ENCODE data around the gene SEMA4A.
"Not testable (repeated sequence)": the region's sequence is repeated elsewhere in the genome, so short reads cannot be mapped to it uniquely, and the experiment has no call there.

SEMA4A gene

DNA sequence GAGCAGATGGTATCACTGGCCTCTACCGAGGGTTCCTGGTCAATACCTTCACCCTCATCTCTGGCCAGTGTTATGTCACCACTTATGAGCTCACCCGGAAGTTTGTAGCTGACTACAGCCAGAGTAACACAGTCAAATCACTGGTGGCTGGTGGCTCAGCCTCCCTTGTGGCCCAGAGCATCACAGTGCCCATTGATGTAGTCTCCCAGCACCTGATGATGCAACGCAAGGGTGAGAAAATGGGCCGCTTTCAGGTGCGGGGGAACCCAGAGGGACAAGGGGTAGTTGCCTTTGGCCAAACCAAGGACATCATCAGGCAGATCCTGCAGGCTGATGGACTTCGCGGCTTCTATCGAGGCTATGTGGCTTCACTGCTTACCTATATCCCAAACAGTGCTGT lies 46.7 kb downstream of the SEMA4A start:
- H3K4me1 ChIP-seq (ENCODE audit: insufficient read depth, low read length), result peaks cover 9% of the 10 kb centered on the region; the same call in 1 of the 2 replicates
- H3K36me3 ChIP-seq (ENCODE audit: insufficient read depth, low read length), result peaks cover 22% of the 10 kb centered on the region; the same call in 1 of the 2 replicates
- no peaks in the 10 kb centered on the region for H3K9me3 ChIP-seq (ENCODE audit: control insufficient read depth, insufficient read depth, low read length)
- no peak overlapping the region for H3K9ac ChIP-seq (ENCODE audit: low read depth, low read length)

- Histone ChIP-seq H3K4me1 (ENCODE audit: insufficient read depth, low read length) (0 out of 2 replicates have a peak, but pooled peaks cover 4% of the 10 kb centered on the region), H3K9me3 (ENCODE audit: control insufficient read depth, insufficient read depth, low read length) (no peaks in the 10 kb centered on the region), H3K36me3 (ENCODE audit: insufficient read depth, low read length) (peaks cover 25% of the 10 kb centered on the region; the same call in 1 of the 2 replicates), H3K9ac (ENCODE audit: low read depth, low read length) (no peak overlapping the region)
These were observed 49.9 kb downstream of the SEMA4A start for GRCh38 chr1:156203331-156203730.

GRCh38 chr1:156204686-156205085 lies 51.3 kb downstream of the SEMA4A start:
- Histone ChIP-seq H3K9ac (ENCODE audit: low read depth, low read length) (no peak overlapping the region), H3K4me1 (ENCODE audit: insufficient read depth, low read length) (peaks cover 4% of the 10 kb centered on the region; the same call in 1 of the 2 replicates), H3K36me3 (ENCODE audit: insufficient read depth, low read length) (peaks cover 28% of the 10 kb centered on the region; the same call in 1 of the 2 replicates), H3K9me3 (ENCODE audit: control insufficient read depth, insufficient read depth, low read length) (no peaks in the 10 kb centered on the region)

- H3K9me3 ChIP-seq (ENCODE audit: control insufficient read depth, insufficient read depth, low read length), result no peaks in the 10 kb centered on the region
- peaks cover 8% of the 10 kb centered on the region for H3K4me1 ChIP-seq (ENCODE audit: insufficient read depth, low read length)
- H3K36me3 ChIP-seq (ENCODE audit: insufficient read depth, low read length), result peaks cover 9% of the 10 kb centered on the region; the same call in 1 of the 2 replicates
- no peak overlapping the region for H3K9ac ChIP-seq (ENCODE audit: low read depth, low read length)
These were observed 57.9 kb downstream of the SEMA4A start for GRCh38 chr1:156211243-156211642.

DNA sequence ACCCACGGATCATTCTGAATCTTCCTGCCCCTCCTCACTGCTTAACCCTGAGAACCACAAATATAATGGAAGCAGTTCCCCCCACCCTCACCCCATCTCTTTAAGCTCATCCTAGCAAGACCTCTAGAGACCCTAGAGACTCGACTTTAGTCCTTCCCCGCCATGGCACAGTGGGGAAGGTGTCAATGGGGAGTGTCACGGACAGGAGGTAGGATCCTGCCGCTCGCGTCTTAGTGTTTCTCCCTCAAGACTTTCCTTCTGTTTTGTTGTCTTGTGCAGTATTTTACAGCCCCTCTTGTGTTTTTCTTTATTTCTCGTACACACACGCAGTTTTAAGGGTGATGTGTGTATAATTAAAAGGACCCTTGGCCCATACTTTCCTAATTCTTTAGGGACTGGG lies 58.7 kb downstream of the SEMA4A start:
- Histone ChIP-seq H3K9me3 (ENCODE audit: control insufficient read depth, insufficient read depth, low read length) (no peaks in the 10 kb centered on the region), H3K36me3 (ENCODE audit: insufficient read depth, low read length) (peaks cover 9% of the 10 kb centered on the region; the same call in 1 of the 2 replicates), H3K9ac (ENCODE audit: low read depth, low read length) (peak overlapping the region; percentile 87), H3K4me1 (ENCODE audit: insufficient read depth, low read length) (peaks cover 8% of the 10 kb centered on the region)

- Histone ChIP-seq H3K9ac (ENCODE audit: low read depth, low read length) (peak within 1 kb of the TSS; percentile 87), H3K9me3 (ENCODE audit: control insufficient read depth, insufficient read depth, low read length) (no peaks in the 10 kb centered on the region), H3K36me3 (ENCODE audit: insufficient read depth, low read length) (peaks cover 6% of the 10 kb centered on the region; the same call in 1 of the 2 replicates), H3K4me1 (ENCODE audit: insufficient read depth, low read length) (peaks cover 4% of the 10 kb centered on the region)
These were observed 59.7 kb downstream of the SEMA4A start, which contains the start of gene PMF1 for GRCh38 chr1:156212833-156213643. Gene PMF1 (plus strand): TSS chr1:156213007. CDS start chr1:156213016, 9 bp downstream.

GRCh38 chr1:156213644-156213966 lies 60.2 kb downstream of the SEMA4A start:
- peaks cover 4% of the 10 kb centered on the region for H3K4me1 ChIP-seq (ENCODE audit: insufficient read depth, low read length)
- peaks cover under 1% of the 10 kb centered on the region; the same call in 1 of the 2 replicates for H3K36me3 ChIP-seq (ENCODE audit: insufficient read depth, low read length)
- H3K9me3 ChIP-seq (ENCODE audit: control insufficient read depth, insufficient read depth, low read length), result no peaks in the 10 kb centered on the region
- peak overlapping the region; percentile 87 for H3K9ac ChIP-seq (ENCODE audit: low read depth, low read length)

GRCh38 chr1:156214024-156214748 lies 60.8 kb downstream of the SEMA4A start:
- Histone ChIP-seq H3K9ac (ENCODE audit: low read depth, low read length) (no peak overlapping the region; the same call in 1 of the 2 replicates), H3K36me3 (ENCODE audit: insufficient read depth, low read length) (no peaks in the 10 kb centered on the region; the same call in 1 of the 2 replicates), H3K4me1 (ENCODE audit: insufficient read depth, low read length) (peaks cover 4% of the 10 kb centered on the region; the same call in 1 of the 2 replicates), H3K9me3 (ENCODE audit: control insufficient read depth, insufficient read depth, low read length) (no peaks in the 10 kb centered on the region)

DNA sequence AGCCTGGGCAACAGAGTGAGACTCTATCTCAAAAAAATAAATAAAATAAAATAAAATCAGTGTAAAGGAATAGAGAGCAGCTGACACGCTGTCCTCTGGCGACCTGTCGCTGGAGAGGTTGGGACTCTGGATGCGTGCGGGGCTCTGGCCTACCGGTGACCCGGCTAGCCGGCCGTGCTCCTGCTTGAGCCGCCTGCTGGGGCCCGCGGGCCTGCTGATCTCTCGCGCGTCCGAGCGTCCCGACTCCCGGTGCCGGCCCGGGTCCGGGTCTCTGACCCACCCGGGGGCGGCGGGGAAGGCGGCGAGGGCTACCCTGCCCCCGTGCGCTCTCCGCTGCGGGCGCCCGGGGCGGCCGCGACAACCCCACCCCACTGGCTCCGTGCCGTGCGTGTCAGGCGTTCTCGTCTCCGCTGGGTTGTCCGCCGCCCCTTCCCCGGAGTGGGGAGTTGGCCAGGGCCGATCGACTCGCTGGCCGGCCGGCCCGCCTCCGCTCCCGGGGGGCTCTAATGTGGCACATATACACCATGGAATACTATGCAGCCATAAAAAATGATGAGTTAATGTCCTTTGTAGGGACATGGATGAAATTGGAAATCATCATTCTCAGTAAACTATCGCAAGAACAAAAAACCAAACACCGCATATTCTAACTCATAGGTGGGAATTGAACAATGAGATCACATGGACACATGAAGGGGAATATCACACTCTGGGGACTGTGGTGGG lies 63.1 kb downstream of the SEMA4A start:
- H3K4me1 ChIP-seq (ENCODE audit: insufficient read depth, low read length); H3K36me3 ChIP-seq (ENCODE audit: insufficient read depth, low read length); H3K9ac ChIP-seq (ENCODE audit: low read depth, low read length); H3K9me3 ChIP-seq (ENCODE audit: control insufficient read depth, insufficient read depth, low read length): not testable (repeated sequence)

- Histone ChIP-seq H3K36me3 (ENCODE audit: insufficient read depth, low read length) (no peaks in the 10 kb centered on the region; the same call in 1 of the 2 replicates), H3K9ac (ENCODE audit: low read depth, low read length) (no peak overlapping the region), H3K4me1 (ENCODE audit: insufficient read depth, low read length) (peaks cover 4% of the 10 kb centered on the region; the same call in 1 of the 2 replicates)
These were observed 64.5 kb downstream of the SEMA4A start for GRCh38 chr1:156217871-156218270.

GRCh38 chr1:156220226-156220625 lies 66.8 kb downstream of the SEMA4A start:
- Histone ChIP-seq H3K36me3 (ENCODE audit: insufficient read depth, low read length) (no peaks in the 10 kb centered on the region; the same call in 1 of the 2 replicates), H3K4me1 (ENCODE audit: insufficient read depth, low read length) (no peaks in the 10 kb centered on the region), H3K9me3 (ENCODE audit: control insufficient read depth, insufficient read depth, low read length) (no peaks in the 10 kb centered on the region), H3K9ac (ENCODE audit: low read depth, low read length) (no peak overlapping the region)

More at GRCh38 chr1:156217871-156218270, 64.5 kb downstream of the SEMA4A start:
- H3K9me3 ChIP-seq (ENCODE audit: control insufficient read depth, insufficient read depth, low read length), result no peaks in the 10 kb centered on the region

- H3K9ac ChIP-seq (ENCODE audit: low read depth, low read length), result no peak overlapping the region
These were observed 68.8 kb downstream of the SEMA4A start for GRCh38 chr1:156221986-156222692.

GRCh38 chr1:156225677-156226014 lies 72.3 kb downstream of the SEMA4A start:
- Histone ChIP-seq H3K4me1 (ENCODE audit: insufficient read depth, low read length) (no peaks in the 10 kb centered on the region), H3K36me3 (ENCODE audit: insufficient read depth, low read length) (peaks cover 5% of the 10 kb centered on the region; the same call in 1 of the 2 replicates), H3K9me3 (ENCODE audit: control insufficient read depth, insufficient read depth, low read length) (no peaks in the 10 kb centered on the region), H3K9ac (ENCODE audit: low read depth, low read length) (no peak overlapping the region)

More at GRCh38 chr1:156221986-156222692, 68.8 kb downstream of the SEMA4A start:
- Histone ChIP-seq H3K9me3 (ENCODE audit: control insufficient read depth, insufficient read depth, low read length) (no peaks in the 10 kb centered on the region), H3K4me1 (ENCODE audit: insufficient read depth, low read length) (no peaks in the 10 kb centered on the region), H3K36me3 (ENCODE audit: insufficient read depth, low read length) (peaks cover 5% of the 10 kb centered on the region; the same call in 1 of the 2 replicates)
